PC-3 (cell line): ENCODE data around the gene KRTAP10-4. TPM values are rescaled to one million over a fixed set of nuclear protein-coding genes. Genes with fewer than 3 reads are reported as not detected.

Experiments
- ATAC-seq: fragments of 200-7000 bp; cut with Tn5 transposase; 2 replicates; pipeline ENCODE4 v1.9.1; 2020; ENCODE audit warnings: mild to moderate bottlenecking, moderate library complexity
- BruUV-seq: library from RNA; stranded (reverse); fragments of 400-500 nt; replicated peaks from 2 replicates; lab custom pipeline; 2021; lab: Mats Ljungman, UMichigan
- CTCF ChIA-PET: fragments of 300-600 bp; sonication (Branson Sonifier 250); formaldehyde crosslinking; loops from one replicate; lab custom pipeline; 2022; ENCODE audit warnings: antibody characterized with exemption; lab: Charles Lee
- POLR2A ChIA-PET: fragments of 300-600 bp; sonication (Branson Sonifier 250); formaldehyde crosslinking; loops from one replicate; lab custom pipeline; 2022; ENCODE audit warnings: antibody characterized with exemption; ENCODE audit not compliant: unreplicated experiment; lab: Charles Lee
- DNase-seq: peaks from one replicate; pipeline ENCODE4 v3.0.0-alpha.2; 2015
- H2AFZ ChIP-seq: fragments of 300-600 bp; sonication (generic); 2 replicates; pipeline ENCODE4 v1.6.0; 2016; ENCODE audit warnings: antibody characterized with exemption, low read length
- H3F3A ChIP-seq: fragments of 300-600 bp; sonication (generic); one replicate; pipeline ENCODE4 v1.6.0; 2017; ENCODE audit warnings: antibody characterized with exemption, low read length, control low read depth, mild to moderate bottlenecking; ENCODE audit not compliant: unreplicated experiment
- H3K27ac ChIP-seq: fragments of 300-600 bp; sonication (generic); 2 replicates; pipeline ENCODE4 v1.5.1; 2016; ENCODE audit warnings: mild to moderate bottlenecking, low read length
- H3K27me3 ChIP-seq: fragments of 300-600 bp; sonication (generic); 2 replicates; pipeline ENCODE4 v1.6.1; 2016; ENCODE audit warnings: low read length, mixed read lengths
- H3K36me3 ChIP-seq: fragments of 300-600 bp; sonication (generic); 2 replicates; pipeline ENCODE4 v1.6.1; 2016; ENCODE audit warnings: low read depth, mixed run types, low read length, mixed read lengths
- H3K4me1 ChIP-seq: fragments of 300-600 bp; sonication (generic); 2 replicates; pipeline ENCODE4 v1.5.1; 2016; ENCODE audit warnings: low read length; ENCODE audit not compliant: insufficient read depth
- H3K4me2 ChIP-seq: fragments of 300-600 bp; sonication (generic); 2 replicates; pipeline ENCODE4 v1.6.0; 2016; ENCODE audit warnings: low read length
- H3K4me3 ChIP-seq: fragments of 300-600 bp; sonication (generic); 2 replicates; pipeline ENCODE4 v1.5.1; 2016; ENCODE audit warnings: mild to moderate bottlenecking, low read length, mixed read lengths
- H3K79me2 ChIP-seq: fragments of 300-600 bp; sonication (generic); 2 replicates; pipeline ENCODE4 v1.6.1; 2017; ENCODE audit warnings: low read length, mixed read lengths
- H3K9ac ChIP-seq: fragments of 300-600 bp; sonication (generic); 2 replicates; pipeline ENCODE4 v1.6.0; 2016; ENCODE audit warnings: mild to moderate bottlenecking, low read length
- H3K9me2 ChIP-seq: fragments of 300-600 bp; sonication (generic); replicated peaks from 2 replicates; pipeline ENCODE4 v1.6.1; 2016; ENCODE audit warnings: mixed run types, low read length, mixed read lengths
- H3K9me3 ChIP-seq: fragments of 300-600 bp; sonication (generic); 2 replicates; pipeline ENCODE4 v1.6.1; 2016; ENCODE audit warnings: low read length, mixed read lengths
- H4K20me1 ChIP-seq: fragments of 300-600 bp; sonication (generic); 2 replicates; pipeline ENCODE4 v1.6.1; 2016; ENCODE audit warnings: low read length, mixed read lengths
- EZH2 ChIP-seq: fragments of 300-600 bp; sonication (generic); IDR thresholded peaks from one replicate; pipeline ENCODE4 v1.6.1; 2017; ENCODE audit warnings: antibody characterized with exemption, mild to moderate bottlenecking, low read length; ENCODE audit not compliant: unreplicated experiment
- EZH2phosphoT487 ChIP-seq: fragments of 300-600 bp; sonication (generic); IDR thresholded peaks from 2 replicates; pipeline ENCODE4 v1.6.1; 2018; ENCODE audit warnings: mild to moderate bottlenecking, antibody characterized with exemption, low read length, borderline replicate concordance
- intact Hi-C: fragments of 100-400 bp; cut with micrococcal nuclease; formaldehyde crosslinking; loops from 2 replicates; pipeline ENCODE4 v1.9.0; 2023
- total RNA-seq: library from RNA; depleted of rRNA; stranded (reverse); fragments of >200 nt; gene quantifications from 2 replicates; pipeline ENCODE4 v1.2.3, GENCODE V29; 2014; rRNA removed
- TF ChIP-seq, protein P1 (sequence below): fragments of 300-600 bp; sonication (generic); conservative IDR thresholded peaks from 2 replicates; pipeline ENCODE4 v1.5.1; 2017; ENCODE audit warnings: antibody characterized with exemption, low read depth, mild to moderate bottlenecking, low read length

Gene KRTAP10-4
- total RNA-seq, 1 experiment from 2014 or later, result not detected

DNA sequence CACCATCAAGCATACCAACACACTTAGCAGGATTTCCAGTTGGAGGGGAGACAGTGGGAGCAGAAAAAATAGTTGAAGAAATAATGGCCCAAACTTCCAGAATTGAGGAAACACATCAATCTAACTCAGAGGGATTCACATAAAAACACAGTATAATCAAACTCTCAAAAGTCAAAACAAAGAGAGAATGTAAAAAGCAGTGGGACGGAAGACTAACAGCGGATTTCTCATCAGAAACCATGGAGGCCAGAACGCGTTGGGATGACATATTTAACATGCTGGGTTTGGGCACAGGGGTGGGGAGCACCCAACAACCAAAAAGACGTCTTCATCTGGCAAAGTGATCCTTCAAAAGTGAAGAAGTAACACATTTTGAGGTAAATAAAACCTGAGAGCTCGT lies 46.4 kb downstream of the KRTAP10-4 start:
- ATAC-seq (no peak), DNase-seq (no peak)
- Histone ChIP-seq H3K9me2 (no peaks in the 10 kb centered on the region), H3K4me2 (no peak overlapping the region), H3F3A (no peaks in the 10 kb centered on the region), H4K20me1 (no peaks in the 10 kb centered on the region), H3K4me3 (no peak overlapping the region), H3K4me1 (no peaks in the 10 kb centered on the region), H3K9ac (no peak overlapping the region), H3K79me2 (no peaks in the 10 kb centered on the region), H3K9me3 (peaks cover 13% of the 10 kb centered on the region), H3K36me3 (no peaks in the 10 kb centered on the region), H3K27me3 (no peaks in the 10 kb centered on the region), H2AFZ (no peak overlapping the region), H3K27ac (no peak overlapping the region)
- intact Hi-C loops, result no loop called here
- CTCF ChIA-PET, result interaction anchor here (1.2 kb wide), 1 partner anchor 123 kb away, joined by 5 read pairs; no protein-coding TSS in a partner anchor
- TF ChIP-seq EZH2, result no peak
- TF ChIP-seq, protein P1, sequence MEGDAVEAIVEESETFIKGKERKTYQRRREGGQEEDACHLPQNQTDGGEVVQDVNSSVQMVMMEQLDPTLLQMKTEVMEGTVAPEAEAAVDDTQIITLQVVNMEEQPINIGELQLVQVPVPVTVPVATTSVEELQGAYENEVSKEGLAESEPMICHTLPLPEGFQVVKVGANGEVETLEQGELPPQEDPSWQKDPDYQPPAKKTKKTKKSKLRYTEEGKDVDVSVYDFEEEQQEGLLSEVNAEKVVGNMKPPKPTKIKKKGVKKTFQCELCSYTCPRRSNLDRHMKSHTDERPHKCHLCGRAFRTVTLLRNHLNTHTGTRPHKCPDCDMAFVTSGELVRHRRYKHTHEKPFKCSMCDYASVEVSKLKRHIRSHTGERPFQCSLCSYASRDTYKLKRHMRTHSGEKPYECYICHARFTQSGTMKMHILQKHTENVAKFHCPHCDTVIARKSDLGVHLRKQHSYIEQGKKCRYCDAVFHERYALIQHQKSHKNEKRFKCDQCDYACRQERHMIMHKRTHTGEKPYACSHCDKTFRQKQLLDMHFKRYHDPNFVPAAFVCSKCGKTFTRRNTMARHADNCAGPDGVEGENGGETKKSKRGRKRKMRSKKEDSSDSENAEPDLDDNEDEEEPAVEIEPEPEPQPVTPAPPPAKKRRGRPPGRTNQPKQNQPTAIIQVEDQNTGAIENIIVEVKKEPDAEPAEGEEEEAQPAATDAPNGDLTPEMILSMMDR, result no peak
- TF ChIP-seq EZH2phosphoT487, result no peak
- POLR2A ChIA-PET, result no interaction called here
- no TSS peak for BruUV-seq

DNA sequence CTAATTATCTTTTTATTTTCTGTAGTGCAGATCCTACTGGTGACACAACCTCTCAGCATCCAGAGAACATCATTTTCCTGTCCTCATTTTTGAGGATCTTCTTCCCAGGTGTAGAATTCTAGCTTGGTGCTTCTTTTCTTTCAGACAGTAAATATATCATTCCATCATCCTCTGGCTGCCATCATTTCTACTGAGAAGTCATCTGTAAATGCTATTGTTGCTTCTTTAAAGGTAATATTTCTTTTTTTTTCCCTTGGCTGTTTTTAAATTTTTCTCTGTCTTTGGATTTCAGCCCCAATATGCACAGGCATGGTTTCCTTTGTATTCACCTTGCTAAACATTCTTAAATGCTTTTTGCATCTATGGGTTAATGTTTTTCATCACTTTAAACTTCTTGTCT lies 50.0 kb downstream of the KRTAP10-4 start:
- Histone ChIP-seq H3K4me1 (no peaks in the 10 kb centered on the region), H4K20me1 (no peaks in the 10 kb centered on the region), H3K4me3 (no peak overlapping the region), H2AFZ (no peak overlapping the region), H3K79me2 (no peaks in the 10 kb centered on the region), H3K4me2 (no peak overlapping the region), H3K9ac (no peak overlapping the region), H3F3A (no peaks in the 10 kb centered on the region), H3K36me3 (no peaks in the 10 kb centered on the region), H3K9me2 (no peaks in the 10 kb centered on the region), H3K27me3 (no peaks in the 10 kb centered on the region), H3K27ac (no peak overlapping the region), H3K9me3 (peaks cover 13% of the 10 kb centered on the region)
- ChIA-PET POLR2A (no interaction called here), CTCF (no interaction called here)
- DNase-seq (no peak), ATAC-seq (no peak)
- intact Hi-C loops, result no loop called here
- TF ChIP-seq, protein P1, result no peak
- TF ChIP-seq EZH2 (no peak), EZH2phosphoT487 (no peak)
- BruUV-seq, result no TSS peak

Other genes with a start within 250 kb of the KRTAP10-4 start
- gene CFAP410, start 234.3 kb upstream of the KRTAP10-4 start, total RNA-seq, result 16.1 and 18.4 TPM in 2 replicates
- 48.3 and 50.0 TPM in 2 replicates for gene TRPM2, start 220.1 kb upstream of the KRTAP10-4 start, total RNA-seq
- 3.1 and 4.1 TPM in 2 replicates for gene LRRC3, start 118.2 kb upstream of the KRTAP10-4 start, total RNA-seq
- not detected in 2 replicates for gene KRTAP10-1, start 33.5 kb upstream of the KRTAP10-4 start, total RNA-seq
- not detected in 2 replicates for gene KRTAP10-2, start 22.2 kb upstream of the KRTAP10-4 start, total RNA-seq
- not detected in 2 replicates for gene KRTAP10-3, start 14.9 kb upstream of the KRTAP10-4 start, total RNA-seq
- 0.98 TPM in 1 of 2 replicates, not detected in the other for gene KRTAP10-5, start 6.9 kb downstream of the KRTAP10-4 start, total RNA-seq
- gene KRTAP10-6, start 18.8 kb downstream of the KRTAP10-4 start, total RNA-seq, result not detected in 2 replicates
- not detected in 2 replicates for gene KRTAP10-7, start 26.9 kb downstream of the KRTAP10-4 start, total RNA-seq
- gene KRTAP10-8, start 38.4 kb downstream of the KRTAP10-4 start, total RNA-seq, result not detected in 2 replicates
- gene KRTAP10-9, start 53.4 kb downstream of the KRTAP10-4 start, total RNA-seq, result not detected in 2 replicates
- gene KRTAP10-10, start 63.6 kb downstream of the KRTAP10-4 start, total RNA-seq, result not detected in 2 replicates
- not detected in 2 replicates for gene KRTAP10-11, start 72.7 kb downstream of the KRTAP10-4 start, total RNA-seq
- not detected in 2 replicates for gene KRTAP12-4, start 80.9 kb downstream of the KRTAP10-4 start, total RNA-seq
- not detected in 2 replicates for gene KRTAP12-3, start 84.2 kb downstream of the KRTAP10-4 start, total RNA-seq
- not detected in 2 replicates for gene KRTAP12-2, start 93.2 kb downstream of the KRTAP10-4 start, total RNA-seq
- gene KRTAP12-1, start 108.4 kb downstream of the KRTAP10-4 start, total RNA-seq, result 0.62 and 0.86 TPM in 2 replicates
- gene KRTAP10-12, start 123.4 kb downstream of the KRTAP10-4 start, total RNA-seq, result not detected in 2 replicates
- 2.1 and 3.2 TPM in 2 replicates for gene TSPEAR, start 137.8 kb downstream of the KRTAP10-4 start, total RNA-seq
- 159 and 189 TPM in 2 replicates for gene UBE2G2, start 228.1 kb downstream of the KRTAP10-4 start, total RNA-seq
- 242 and 290 TPM in 2 replicates for gene SUMO3, start 244.3 kb downstream of the KRTAP10-4 start, total RNA-seq